ENCODE data around the gene RSRC1. TPM values are rescaled to one million over a fixed set of nuclear protein-coding genes. Genes with fewer than 3 reads are reported as not detected.

The RSRC1 gene
- polyA plus RNA-seq, 1 donor (not counting 4 experiments of a cell fraction or from before 2014, with no cell fraction given) = 11.1 TPM

DNA sequence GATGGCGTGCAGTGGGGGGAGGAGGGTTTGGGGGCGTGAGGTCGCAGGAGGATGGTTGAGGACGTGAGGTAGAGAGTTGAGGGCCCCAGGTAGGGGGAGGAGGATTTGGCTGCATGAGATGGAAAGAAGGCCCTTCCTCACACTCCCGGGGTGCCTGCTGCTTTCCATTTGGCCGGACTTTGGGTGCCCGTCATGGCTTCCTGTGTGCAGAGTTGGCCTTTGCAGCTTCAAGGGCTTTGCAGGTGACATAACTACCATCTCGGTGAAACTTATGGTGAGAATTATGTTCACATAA lies 462.8 kb downstream of the RSRC1 start:
- dilution Hi-C loops (cut with MboI; ENCODE audit: extremely low pct_ligation_motif_present, low sequenced_read_pairs) = no loop called here

GRCh38 chr3:158573714-158574113 lies 463.8 kb downstream of the RSRC1 start:
- no peak overlapping the region for H3K9ac ChIP-seq (ENCODE audit: control insufficient read depth, extremely low read depth, insufficient read depth, low read length)
- no peaks in the 10 kb centered on the region for H3K36me3 ChIP-seq (ENCODE audit: control insufficient read depth in 2 of 2, extremely low read depth in 1 of 2, insufficient read depth in 2 of 2, low read length in 2 of 2)
- no peak overlapping the region for H3K4me3 ChIP-seq (ENCODE audit: control insufficient read depth in 2 of 3, extremely low read depth in 1 of 3, insufficient read depth in 2 of 3, low read depth in 1 of 3, low read length in 3 of 3)
- no peaks in the 10 kb centered on the region for H3K27me3 ChIP-seq (ENCODE audit: control insufficient read depth, extremely low read depth, insufficient read depth, low read length)
- H2AFZ ChIP-seq (ENCODE audit: control insufficient read depth, low read length) = no peak overlapping the region
- TF ChIP-seq, protein P1, sequence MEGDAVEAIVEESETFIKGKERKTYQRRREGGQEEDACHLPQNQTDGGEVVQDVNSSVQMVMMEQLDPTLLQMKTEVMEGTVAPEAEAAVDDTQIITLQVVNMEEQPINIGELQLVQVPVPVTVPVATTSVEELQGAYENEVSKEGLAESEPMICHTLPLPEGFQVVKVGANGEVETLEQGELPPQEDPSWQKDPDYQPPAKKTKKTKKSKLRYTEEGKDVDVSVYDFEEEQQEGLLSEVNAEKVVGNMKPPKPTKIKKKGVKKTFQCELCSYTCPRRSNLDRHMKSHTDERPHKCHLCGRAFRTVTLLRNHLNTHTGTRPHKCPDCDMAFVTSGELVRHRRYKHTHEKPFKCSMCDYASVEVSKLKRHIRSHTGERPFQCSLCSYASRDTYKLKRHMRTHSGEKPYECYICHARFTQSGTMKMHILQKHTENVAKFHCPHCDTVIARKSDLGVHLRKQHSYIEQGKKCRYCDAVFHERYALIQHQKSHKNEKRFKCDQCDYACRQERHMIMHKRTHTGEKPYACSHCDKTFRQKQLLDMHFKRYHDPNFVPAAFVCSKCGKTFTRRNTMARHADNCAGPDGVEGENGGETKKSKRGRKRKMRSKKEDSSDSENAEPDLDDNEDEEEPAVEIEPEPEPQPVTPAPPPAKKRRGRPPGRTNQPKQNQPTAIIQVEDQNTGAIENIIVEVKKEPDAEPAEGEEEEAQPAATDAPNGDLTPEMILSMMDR (optimal IDR thresholded peaks at IDR 0.05 in 1 of 3, IDR thresholded peaks at IDR 0.05 in 1 of 3, conservative IDR thresholded peaks at IDR 0.05 in 1 of 3; ENCODE audit: extremely low read depth in 1 of 3, insufficient read depth in 2 of 3, low read length in 3 of 3) = no peak
- TF ChIP-seq EZH2 (IDR thresholded peaks at IDR 0.05; ENCODE audit: low read length) = no peak
- FAIRE-seq (no peak), DNase-seq (ENCODE audit: low read depth, low spot score) (no peak)
- H3K9me3 ChIP-seq (ENCODE audit: control insufficient read depth, low read depth, low read length) = no peaks in the 10 kb centered on the region
- H4K20me1 ChIP-seq (ENCODE audit: control insufficient read depth, extremely low read depth, insufficient read depth, low read length) = no peaks in the 10 kb centered on the region
- H3K4me1 ChIP-seq (ENCODE audit: control insufficient read depth, extremely low read depth, insufficient read depth, low read length) = peaks cover 4% of the 10 kb centered on the region
- no peaks in the 10 kb centered on the region for H3K9me1 ChIP-seq (ENCODE audit: control insufficient read depth, extremely low read depth, insufficient read depth, low read length)
- H3K4me2 ChIP-seq (ENCODE audit: control insufficient read depth, extremely low read depth, insufficient read depth, low read depth, low read length) = no peak overlapping the region
- dilution Hi-C loops (cut with MboI; ENCODE audit: extremely low pct_ligation_motif_present, low sequenced_read_pairs) = no loop called here
- H3K79me2 ChIP-seq (ENCODE audit: control insufficient read depth, insufficient read depth, low read length) = no peaks in the 10 kb centered on the region
- no peak overlapping the region for H3K27ac ChIP-seq (ENCODE audit: control insufficient read depth, insufficient read depth, low read length)

More for the DNA sequence above, 462.8 kb downstream of the RSRC1 start:
- no peaks in the 10 kb centered on the region for H3K9me3 ChIP-seq (ENCODE audit: control insufficient read depth, low read depth, low read length)
- no peak overlapping the region for H3K9ac ChIP-seq (ENCODE audit: control insufficient read depth, extremely low read depth, insufficient read depth, low read length)
- H3K27ac ChIP-seq (ENCODE audit: control insufficient read depth, insufficient read depth, low read length) = no peak overlapping the region
- no peaks in the 10 kb centered on the region for H3K79me2 ChIP-seq (ENCODE audit: control insufficient read depth, insufficient read depth, low read length)
- FAIRE-seq (no peak), DNase-seq (ENCODE audit: low read depth, low spot score) (no peak)
- H3K4me3 ChIP-seq (ENCODE audit: control insufficient read depth in 2 of 3, extremely low read depth in 1 of 3, insufficient read depth in 2 of 3, low read depth in 1 of 3, low read length in 3 of 3) = no peak overlapping the region
- no peak for TF ChIP-seq EZH2 (IDR thresholded peaks at IDR 0.05; ENCODE audit: low read length)
- TF ChIP-seq, protein P1 (optimal IDR thresholded peaks at IDR 0.05 in 1 of 3, IDR thresholded peaks at IDR 0.05 in 1 of 3, conservative IDR thresholded peaks at IDR 0.05 in 1 of 3; ENCODE audit: extremely low read depth in 1 of 3, insufficient read depth in 2 of 3, low read length in 3 of 3) = no peak
- H3K4me2 ChIP-seq (ENCODE audit: control insufficient read depth, extremely low read depth, insufficient read depth, low read depth, low read length) = no peak overlapping the region
- no peaks in the 10 kb centered on the region for H4K20me1 ChIP-seq (ENCODE audit: control insufficient read depth, extremely low read depth, insufficient read depth, low read length)
- peaks cover 4% of the 10 kb centered on the region for H3K4me1 ChIP-seq (ENCODE audit: control insufficient read depth, extremely low read depth, insufficient read depth, low read length)
- no peaks in the 10 kb centered on the region for H3K27me3 ChIP-seq (ENCODE audit: control insufficient read depth, extremely low read depth, insufficient read depth, low read length)
- H2AFZ ChIP-seq (ENCODE audit: control insufficient read depth, low read length) = no peak overlapping the region
- H3K9me1 ChIP-seq (ENCODE audit: control insufficient read depth, extremely low read depth, insufficient read depth, low read length) = no peaks in the 10 kb centered on the region
- no peaks in the 10 kb centered on the region for H3K36me3 ChIP-seq (ENCODE audit: control insufficient read depth in 2 of 2, extremely low read depth in 1 of 2, insufficient read depth in 2 of 2, low read length in 2 of 2)

Measured in keratinocyte (primary cell).